H4 (cell line): ENCODE measurements around the gene ABHD12. TPM values are rescaled to one million over a fixed set of nuclear protein-coding genes. Genes with fewer than 3 reads are reported as not detected.
"Not testable (repeated sequence)": the region's sequence is repeated elsewhere in the genome, so short reads cannot be mapped to it uniquely, and the experiment has no call there.

ENCODE experiments used
- DNase-seq: peaks from one replicate; pipeline ENCODE4 v3.0.0-alpha.2; 2015; ENCODE audit warnings: low spot score
- total RNA-seq: library from RNA; depleted of rRNA; stranded (reverse); fragments of >200 nt; shearing (Covaris generic); gene quantifications from 2 replicates; pipeline ENCODE4 v1.2.3, GENCODE V29; 2014

ABHD12 gene
- total RNA-seq, 1 experiment from 2014 or later: 24.7 TPM

DNA sequence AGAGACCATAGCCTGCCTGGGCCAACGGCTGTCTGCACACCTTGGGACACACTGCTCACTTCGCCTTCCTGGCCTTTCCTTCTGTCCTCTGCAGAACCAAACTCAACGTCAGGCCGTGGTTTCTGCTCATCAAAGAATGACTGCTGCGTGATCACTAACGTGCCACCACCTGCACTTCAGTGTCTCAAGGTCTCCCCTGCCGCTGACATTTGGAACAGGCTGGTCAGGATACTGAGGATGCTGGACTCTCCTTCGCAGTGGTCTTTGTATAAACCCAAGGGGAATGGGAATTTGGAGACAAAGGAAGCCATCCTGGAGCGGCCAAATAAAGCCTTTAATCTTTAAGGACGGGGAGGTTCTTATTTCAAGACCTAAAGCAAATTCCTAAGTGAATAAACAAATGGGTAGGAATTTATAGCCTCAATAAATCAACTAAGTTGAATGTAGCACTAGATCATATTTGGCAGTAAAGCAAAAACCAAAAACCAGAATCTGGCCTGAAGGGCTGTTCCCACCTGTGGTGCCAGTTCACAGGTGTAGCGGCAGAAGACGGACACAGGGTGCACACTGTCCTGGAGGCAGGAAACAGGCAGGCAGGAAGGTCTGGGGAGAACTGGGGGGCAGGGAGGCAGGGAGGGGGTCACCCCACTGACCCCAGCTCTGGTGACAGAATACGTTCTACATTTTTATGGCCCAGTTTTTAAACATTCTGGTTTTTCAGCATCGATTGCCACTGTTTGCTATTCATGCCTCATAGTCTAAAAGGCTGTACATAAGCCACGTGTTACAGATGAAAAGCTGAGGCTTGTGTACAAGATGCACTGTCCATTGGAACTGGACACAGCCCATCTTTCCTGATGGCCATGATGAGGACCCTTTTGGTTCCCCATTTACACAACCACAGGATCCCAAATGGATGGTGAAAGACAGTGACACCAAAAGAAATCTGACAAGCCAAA is 36.6 kb downstream of the ABHD12 start:
- no peak for DNase-seq

DNA sequence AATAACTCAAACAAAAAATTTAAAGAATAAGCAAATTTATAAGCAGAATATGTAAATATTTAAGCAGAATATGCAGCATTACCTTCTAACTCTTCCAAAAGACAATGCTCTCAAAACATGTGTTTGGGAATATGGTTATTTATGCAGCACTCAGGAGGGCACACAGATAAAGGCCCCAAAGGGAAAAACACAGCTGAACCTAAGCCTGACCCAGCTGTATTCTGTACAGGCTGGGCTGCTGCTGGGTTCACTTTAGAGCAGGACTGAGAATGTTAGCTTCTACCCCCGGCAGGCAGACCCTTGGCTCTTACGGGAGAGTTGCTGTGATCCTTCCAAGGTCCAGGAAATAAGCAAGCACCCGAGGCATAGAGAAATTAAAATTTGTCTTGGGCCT is 37.3 kb downstream of the ABHD12 start:
- DNase-seq: no peak

DNA sequence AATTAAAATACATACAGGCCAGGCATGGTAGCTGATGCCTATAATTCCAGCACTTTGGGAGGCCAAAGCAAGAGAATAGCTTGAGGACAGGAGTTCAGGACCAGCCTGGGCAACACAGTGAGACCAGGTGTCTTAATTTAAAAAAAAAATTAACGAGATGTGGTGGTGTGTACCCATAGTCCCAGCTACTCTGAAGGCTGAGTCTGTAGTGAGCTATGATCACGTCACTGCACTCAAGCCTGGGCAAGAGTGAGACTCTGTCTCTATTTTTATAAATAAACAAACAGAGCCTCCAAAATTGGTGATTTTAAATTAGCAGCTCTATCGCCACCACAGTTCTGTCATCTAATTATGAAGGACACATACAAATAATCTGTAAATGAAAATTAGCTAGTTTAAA is 37.9 kb downstream of the ABHD12 start:
- DNase-seq: no peak

DNA sequence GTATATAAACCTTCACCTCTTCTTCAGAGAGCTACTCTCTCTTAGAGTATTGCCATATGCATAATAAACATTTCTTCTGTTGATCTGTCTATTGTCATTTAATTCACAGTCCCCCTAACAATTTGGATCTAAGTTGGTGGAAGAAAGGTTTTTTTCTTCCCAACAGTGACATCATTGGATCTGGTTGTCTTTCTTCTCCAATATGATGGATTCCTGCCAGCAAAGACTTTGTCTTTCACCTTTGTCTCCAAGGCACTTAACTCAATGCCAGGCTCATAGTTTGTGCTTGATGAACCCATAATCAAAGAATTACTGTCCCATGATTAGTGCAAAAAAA is 39.6 kb downstream of the ABHD12 start:
- no peak for DNase-seq

DNA sequence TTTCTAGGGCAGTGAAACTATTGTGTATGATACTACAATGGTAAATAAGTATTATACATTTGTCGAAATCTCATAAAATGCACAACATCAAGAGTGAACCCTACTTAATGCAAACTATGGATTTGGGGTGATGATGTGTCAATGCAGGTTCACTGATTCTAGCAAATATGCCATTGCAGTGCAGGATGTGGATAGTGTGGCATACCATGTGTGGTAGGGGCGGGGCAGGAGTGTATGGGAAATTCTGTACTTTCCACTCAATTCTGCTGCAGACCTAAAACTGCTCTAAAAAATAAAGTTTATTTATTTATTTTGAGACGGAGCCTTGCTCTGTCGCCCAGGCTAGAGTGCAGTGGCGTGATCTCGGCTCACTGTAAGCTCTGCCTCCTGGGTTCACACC is 44.3 kb downstream of the ABHD12 start:
- no peak for DNase-seq

DNA sequence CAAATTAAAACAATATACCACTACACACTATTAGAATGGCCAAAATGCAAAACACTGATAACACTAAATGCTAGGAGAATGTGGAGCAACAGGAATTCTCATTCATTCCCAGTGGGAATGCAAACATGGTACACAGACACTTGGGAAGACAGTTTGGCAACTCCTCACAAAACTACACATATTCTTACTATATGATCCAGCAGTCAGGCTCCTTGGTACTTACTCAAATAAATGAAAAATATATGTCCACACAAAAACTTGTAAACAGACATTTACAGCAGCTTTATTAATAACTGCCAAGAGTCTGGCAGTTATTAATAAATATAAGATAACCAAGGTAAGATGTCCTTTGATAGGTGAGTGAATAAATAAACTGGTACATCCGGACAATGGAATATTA is 44.9 kb downstream of the ABHD12 start:
- DNase-seq: no peak

DNA sequence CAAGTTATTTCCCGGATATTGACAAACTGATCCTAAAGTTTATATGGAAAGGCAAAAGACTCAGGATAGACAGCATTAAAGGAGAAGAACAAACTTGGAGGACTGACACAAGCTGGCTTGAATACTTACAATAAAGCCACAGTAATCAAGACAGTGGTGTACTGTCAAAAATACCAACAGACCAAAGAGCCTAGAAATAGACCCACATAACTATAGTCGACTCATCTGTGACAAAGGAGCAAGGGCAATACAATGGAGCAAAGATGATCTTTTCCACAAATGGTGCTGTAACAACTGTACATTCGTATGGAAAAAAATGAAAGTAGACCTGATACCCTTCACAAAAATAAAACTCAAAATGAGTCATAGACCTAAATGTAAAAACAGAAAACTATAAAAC is 46.0 kb downstream of the ABHD12 start:
- DNase-seq: no peak

DNA sequence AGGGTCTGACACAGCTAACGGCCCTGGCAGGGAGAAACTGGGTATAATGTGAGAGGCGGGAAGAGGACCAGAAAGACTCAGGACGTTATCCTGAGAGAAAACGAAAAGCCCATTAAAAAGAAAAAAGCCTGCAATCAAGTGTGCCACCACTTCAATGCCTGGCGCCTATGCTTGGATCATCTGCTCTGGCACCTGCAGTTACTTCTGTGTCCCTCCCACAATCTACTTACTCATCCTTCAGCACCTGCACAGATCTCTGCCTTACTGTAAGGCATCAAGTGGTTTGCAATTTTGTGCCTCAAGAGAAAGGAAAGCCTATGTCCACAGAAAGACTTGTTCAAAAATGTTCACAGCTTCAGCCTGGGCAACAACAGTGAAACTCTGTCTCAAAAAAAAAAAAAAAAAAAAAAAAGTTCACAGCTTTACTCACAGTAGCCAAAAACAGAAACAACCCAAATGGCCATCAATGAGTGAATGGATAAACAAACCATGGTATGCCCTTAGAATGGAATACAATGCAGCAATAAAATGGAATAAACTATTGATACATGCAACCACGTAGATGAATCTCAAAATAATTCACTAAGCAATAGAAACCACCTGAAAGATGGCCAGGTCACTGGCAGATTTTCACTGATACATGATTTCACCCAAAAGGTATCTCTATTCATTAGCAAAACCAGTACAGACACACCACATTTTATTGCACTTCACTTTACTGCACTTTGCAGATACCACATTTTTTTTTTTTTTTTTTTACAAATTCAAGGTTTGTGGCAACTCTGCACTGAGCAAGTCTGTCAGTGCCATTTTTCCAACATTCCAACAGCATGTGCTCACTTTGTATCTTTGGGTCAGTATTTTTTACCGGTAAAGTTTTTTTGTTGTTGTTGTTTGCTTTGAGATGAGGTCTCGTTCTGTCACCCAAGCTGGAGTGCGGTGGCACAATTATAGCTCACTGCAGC is 48.6 kb downstream of the ABHD12 start:
- no peak for DNase-seq

DNA sequence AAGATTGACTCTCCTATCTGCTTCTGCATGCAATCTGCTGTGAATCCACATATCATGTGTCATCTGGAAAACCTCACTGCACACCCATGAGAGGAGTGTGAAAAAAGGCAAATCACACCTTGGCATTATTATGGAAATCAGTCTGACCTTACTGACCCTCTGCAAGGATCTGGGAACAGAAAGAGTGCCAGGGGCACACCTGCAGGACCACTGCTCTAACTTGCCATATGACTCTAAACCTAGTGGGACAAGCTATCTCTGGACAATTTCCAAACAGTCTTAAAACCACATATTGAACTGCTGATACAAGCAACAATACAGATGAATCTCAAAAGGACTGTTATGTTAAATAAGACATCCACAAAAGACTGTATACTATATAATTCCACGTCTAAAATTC is 50.3 kb downstream of the ABHD12 start:
- DNase-seq: no peak

DNA sequence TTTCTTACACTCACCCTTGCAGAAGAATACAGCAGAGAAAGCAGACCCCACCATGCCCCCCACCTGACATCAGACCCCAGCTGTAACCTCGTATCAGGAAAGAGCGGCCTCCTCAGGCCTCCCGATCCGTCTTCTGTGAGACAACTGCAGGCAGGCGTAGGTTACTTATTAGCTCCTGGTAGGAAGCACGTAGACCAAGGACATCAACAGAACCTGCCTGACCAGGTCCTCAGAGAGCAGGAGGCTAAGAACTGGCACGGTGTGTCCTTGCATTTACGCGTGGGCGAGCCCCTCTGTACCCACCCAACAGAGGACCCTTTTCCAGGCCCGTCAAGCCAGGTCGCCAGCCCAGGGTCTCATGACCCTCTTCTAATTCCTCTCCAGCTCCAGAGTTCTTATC is 51.0 kb downstream of the ABHD12 start:
- no peak for DNase-seq

DNA sequence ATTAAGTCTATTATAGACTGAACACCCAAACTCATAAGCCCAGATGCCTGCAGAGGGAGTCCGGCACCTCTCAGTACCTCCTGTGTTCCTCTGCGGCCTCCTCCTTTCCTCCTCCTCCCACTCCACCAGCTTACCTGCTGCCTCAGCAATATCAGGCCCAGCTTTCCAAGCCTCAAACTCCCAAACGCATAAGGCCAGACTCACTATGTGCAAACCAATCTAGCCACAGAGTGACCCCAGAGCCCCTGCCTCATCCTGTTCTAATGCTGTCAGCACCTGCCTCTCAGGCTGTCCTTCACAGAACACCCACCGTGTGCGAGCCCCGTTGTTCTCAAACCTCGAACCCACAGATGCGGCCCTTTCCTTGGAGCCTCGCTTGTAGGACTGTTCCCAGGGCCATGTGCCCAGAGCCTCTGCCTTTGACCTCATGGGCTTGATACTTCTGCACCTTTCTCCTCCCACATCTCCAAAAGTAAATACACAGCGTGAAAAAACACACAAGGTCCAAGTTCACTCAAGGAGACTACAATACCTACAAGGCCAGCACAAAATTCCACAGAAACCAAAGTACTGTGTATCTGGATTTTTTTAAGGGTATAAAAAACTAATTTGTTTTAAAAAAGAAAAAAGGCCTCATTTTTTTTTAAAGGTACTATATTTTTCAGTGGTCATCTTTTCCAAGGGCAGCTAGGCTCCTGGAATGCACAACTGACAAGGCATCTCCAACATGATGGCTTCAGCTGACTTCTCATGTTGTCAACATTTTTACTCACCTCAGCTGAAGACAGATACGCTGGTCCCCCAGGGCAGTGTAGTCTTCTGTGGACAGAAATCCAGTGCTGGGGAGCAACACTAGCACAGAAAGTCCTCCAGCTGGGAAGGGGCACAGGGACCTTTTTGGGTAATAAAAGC is 52.3 kb downstream of the ABHD12 start:
- DNase-seq: no peak

DNA sequence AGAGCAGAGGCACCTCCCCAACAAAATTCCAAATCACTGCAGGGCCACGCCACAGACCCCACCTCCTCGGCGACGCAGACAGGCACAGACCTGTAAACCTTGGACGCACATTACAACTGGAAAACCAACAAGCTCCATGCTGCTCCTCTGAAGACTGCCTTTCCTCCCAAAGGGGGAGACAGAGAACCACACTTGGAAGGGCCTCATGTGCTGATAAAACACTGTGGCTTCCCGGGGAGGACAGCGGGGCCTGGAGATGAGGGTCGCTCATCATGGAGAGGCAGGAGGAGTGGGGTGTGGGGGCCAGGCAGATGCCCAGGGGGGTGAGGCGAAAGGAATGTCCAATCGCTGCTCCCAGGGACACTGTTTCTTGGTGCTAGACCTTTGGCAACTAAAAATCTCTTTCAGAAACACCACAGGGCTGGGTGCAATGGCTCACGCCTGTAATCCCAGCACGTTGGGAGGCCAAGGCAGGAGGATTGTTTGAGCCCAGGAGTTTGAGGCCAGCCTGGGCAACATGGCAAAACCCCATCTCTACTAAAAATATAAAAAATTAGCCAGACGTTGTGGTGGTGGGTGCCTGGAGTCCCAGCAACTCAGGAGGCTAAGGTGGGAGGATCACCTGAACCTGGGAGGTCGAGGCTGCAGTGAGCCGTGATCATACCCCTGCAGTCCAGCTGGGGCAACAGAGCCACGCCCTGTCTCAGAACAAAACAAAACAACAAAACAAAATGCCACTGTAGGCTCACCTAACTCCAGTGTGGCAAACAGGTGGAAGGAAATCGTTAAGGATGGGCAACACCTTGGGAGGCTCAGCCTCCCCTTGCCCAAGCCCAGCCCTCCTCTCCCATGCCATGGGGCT is 53.8 kb downstream of the ABHD12 start:
- DNase-seq: no peak

DNA sequence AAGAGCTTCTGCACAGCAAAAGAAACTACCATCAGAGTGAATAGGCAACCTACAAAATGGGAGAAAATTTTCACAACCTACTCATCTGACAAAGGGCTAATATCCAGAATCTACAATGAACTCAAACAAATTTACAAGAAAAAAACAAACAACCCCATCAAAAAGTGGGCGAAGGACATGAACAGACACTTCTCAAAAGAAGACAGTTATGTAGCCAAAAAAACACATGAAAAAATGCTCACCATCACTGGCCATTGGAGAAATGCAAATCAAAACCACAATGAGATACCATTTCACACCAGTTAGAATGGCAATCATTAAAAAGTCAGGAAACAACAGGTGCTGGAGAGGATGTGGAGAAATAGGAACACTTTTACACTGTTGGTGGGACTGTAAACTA is 55.7 kb downstream of the ABHD12 start:
- not testable (repeated sequence) for DNase-seq

DNA sequence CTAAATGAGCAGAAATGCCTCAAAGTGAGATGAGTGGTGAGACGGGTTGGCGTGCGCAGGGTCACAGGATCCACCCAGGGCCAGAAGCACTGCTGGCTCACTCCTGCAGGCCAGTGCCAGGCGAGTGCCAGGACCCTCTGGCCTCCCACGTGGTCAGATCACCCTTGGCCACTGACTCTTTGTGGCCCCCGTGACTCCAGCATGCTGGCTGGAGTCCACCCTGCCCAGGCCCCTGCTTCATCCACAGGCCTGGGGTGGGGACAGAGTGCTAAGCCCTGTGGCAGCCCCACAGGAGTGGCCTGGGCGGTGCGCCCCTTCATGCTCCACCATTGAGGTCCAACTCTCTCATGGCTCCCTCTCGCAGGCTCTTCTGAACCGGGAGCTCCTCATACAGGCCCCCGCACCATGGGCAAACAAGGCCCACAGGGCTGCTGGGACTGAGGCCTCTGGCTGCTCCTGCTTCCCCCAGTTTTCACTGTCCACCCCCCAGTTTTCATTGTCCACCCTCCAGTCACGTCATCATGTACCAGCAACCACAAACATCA is 61.6 kb downstream of the ABHD12 start:
- DNase-seq: no peak

DNA sequence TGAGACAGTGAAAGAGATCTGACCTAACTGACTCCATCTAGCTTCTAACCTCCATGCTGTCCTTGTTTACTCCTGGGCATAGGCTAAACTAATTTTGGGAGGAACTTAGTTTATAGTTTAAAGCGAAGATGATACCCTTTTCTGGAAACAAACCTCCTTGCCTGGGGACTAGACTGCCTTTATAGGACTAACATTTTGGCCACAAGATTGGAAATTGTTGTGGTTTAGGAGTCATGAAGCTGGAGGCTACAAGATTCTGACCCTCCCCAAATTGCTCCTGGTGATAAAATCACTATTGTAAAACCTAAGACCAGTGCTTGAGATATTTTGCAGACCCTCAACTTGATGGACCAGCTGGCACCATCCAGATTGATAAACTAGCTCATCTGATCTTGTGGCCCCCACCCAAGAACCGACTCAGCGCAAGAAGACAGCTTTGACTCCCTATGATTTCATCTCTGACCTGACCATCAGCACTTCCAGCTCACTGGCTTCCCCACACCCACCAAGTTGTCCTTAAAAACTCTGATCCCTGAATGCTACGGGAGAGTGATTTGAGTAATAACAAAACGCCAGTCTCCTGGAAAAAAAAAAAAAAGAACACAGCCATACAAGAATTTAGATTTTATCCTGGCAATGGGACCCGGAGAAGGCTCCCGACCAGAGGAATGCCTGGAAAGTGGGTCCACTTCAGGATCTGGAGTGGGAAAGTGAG is 63.0 kb downstream of the ABHD12 start:
- no peak for DNase-seq

DNA sequence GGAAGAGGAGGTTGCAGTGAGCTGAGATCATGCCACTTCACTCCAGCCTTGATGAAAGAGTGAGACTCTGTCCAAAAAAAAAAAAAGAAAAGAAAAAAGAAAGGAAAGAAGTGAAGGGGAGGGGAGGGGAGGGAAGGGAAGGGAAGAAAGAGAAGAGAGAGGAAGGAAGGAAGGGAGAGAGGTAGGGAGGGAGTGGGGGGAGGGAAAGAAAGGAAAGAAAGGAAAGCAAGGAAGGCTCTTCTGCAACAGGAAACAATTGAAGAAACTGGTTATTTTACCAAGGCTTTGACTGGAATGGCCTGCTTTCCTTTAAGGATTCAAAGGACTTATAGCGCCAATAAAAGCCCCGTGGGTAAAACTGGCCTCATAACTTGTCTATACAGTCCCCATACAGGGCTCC is 64.6 kb downstream of the ABHD12 start:
- DNase-seq: no peak

DNA sequence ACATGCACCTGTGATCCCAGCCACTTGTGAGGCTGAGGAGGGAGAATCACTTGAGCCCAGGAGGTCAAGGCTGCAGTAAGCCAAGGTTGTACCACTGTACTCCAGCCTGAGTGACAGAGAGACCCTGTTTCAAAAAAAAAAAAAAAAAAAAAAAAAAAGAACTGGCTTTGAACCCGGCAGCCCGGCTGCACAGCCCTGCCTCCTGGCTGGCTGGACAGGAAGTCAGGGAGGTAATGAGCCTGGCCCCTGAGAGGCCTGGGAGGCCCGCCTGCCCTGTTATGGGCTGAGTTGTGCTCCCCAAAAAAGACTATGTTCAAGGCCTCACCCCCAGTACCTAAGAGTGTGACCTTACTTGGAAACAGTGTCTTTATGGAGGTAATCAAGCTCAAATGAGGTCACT is 65.6 kb downstream of the ABHD12 start:
- DNase-seq: no peak

DNA sequence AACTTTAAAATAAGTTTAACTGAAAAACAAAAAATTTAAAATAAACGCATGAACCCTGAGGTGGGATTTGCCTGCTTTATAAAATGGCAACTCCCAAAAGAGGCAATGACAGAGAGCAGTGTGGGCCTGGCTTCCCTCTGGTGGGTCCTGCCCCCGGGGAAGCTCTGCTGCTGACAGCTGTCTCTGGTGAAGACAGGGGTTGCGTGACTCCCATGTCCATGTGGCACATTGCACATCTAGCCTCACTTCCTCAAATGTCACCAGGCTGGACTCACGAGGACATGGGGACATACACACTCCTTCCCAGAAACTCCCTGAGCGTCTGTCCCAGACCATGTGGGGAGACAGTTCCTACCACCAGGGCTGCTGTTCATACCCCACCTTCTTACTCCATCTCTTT is 66.2 kb downstream of the ABHD12 start:
- DNase-seq: no peak

DNA sequence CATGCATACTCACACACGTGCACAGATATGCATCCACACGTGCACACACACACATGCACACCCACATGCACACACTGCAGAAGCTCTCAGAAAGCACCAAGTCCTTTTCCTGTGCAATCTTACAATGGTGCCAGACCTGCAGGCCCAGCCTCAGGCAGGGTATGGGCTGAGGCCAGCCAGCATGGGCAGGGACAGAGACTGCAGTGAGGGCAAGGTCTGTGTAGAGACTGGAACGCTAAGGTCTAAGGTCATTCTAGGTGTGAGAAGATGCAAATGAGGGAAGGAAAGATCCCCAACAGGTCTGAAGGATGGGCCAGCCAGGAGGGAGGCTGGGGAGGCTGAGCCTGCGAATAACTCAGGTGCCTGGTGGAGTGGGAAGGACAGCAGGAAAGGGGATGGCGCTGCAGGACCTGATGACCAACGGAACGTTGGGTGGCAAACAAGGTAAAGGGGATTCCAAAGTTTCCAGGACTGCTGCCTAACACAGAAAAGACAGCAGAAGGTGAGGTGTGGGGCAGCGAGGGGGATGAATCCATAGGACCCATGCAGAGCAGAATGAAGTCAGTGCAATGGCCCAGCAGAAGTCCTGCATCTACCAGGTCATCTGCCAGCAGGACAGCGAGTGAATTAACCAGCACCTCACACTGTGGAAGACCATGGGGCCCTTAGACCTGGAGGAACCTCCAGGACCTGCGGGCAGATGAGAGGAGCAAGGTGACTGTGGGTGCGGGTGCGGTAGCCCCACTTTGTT is 67.0 kb downstream of the ABHD12 start:
- no peak for DNase-seq
